Measurements from ENCODE around the gene PITPNC1. TPM values are rescaled to one million over a fixed set of nuclear protein-coding genes. Genes with fewer than 3 reads are reported as not detected.
A peak's percentile ranks its signal among the peaks of the same experiment; 100 is the strongest.

Gene PITPNC1
- total and polyA plus RNA-seq, 2 donors (not counting 1 experiment from before 2014, with no cell fraction given), result 4.7 to 26.1 TPM

DNA sequence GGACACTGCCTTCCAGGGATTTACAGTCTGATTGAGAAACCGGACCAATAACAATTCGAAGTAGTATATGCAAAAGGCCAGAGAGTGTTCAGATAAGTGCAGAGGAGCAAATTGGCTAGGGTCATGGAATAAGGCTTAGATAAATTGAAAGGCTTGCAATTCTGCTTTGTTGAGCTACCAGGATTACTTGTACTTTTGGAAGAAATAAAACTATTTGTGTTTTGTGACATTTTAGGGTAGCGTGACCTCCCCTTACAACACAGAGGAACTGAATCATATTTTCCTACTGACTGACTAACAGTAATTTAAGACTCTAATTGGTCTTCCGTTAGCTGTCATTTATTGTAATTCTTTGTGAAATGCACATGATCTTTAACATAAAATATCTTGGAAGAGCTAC is 104.7 kb downstream of the PITPNC1 start:
- DNase-seq (no peak), ATAC-seq (ENCODE audit: low read depth) (no peak)
- Mint-ChIP-seq H3K27ac (no peak overlapping the region), H3K27me3 (no peaks in the 10 kb centered on the region), H3K4me3 (peak overlapping the region; percentile 4), H3K9me3 (ENCODE audit: insufficient read depth) (no peaks in the 10 kb centered on the region), H3K4me1 (peaks cover 13% of the 10 kb centered on the region)
- 96% methylated on average over 2 of the region's 4 CpGs for WGBS (ENCODE audit: insufficient coverage)
- Histone ChIP-seq H3K4me3 (ENCODE audit: control extremely low read depth in 1 of 5, extremely low read depth in 1 of 5, insufficient read depth in 1 of 5, low read depth in 2 of 5, low read length in 4 of 5) (no peak overlapping the region), H3K27ac (ENCODE audit: low read length in 2 of 2) (no peak overlapping the region), H3K36me3 (replicated peaks in 1 of 2; ENCODE audit: control extremely low read depth in 1 of 2, control insufficient read depth in 1 of 2, extremely low read depth in 1 of 2, insufficient read depth in 2 of 2, low read length in 1 of 2) (no peaks in the 10 kb centered on the region), H3K4me2 (replicated peaks; ENCODE audit: low read depth, low read length, poor library complexity, severe bottlenecking) (no peak overlapping the region), H2AFZ (ENCODE audit: insufficient read depth, low read depth, low read length, poor library complexity, severe bottlenecking) (no peak overlapping the region), H3K9ac (ENCODE audit: low read length) (no peak overlapping the region), H3K4me1 (ENCODE audit: control insufficient read depth in 2 of 2, insufficient read depth in 2 of 2, low read length in 2 of 2) (no peaks in the 10 kb centered on the region), H3K9me3 (ENCODE audit: control extremely low read depth in 1 of 3, control insufficient read depth in 2 of 3, insufficient read depth in 1 of 3, low read length in 2 of 3) (no peaks in the 10 kb centered on the region), H3K27me3 (replicated peaks in 1 of 4; ENCODE audit: control extremely low read depth in 1 of 4, control insufficient read depth in 3 of 4, insufficient read depth in 4 of 4, low read length in 3 of 4) (no peaks in the 10 kb centered on the region), H3K79me2 (ENCODE audit: control insufficient read depth, insufficient read depth, low read length) (peaks cover 6% of the 10 kb centered on the region), H4K20me1 (ENCODE audit: control insufficient read depth, insufficient read depth, low read length, poor library complexity, severe bottlenecking) (no peaks in the 10 kb centered on the region)
- ChIA-PET CTCF (interaction anchor here (0.7 to 1.0 kb wide), 2 partner anchors 108 to 207 kb away, joined by 3 to 4 read pairs; no protein-coding TSS in a partner anchor), POLR2A (no interaction called here)
- intact Hi-C loops (cut with micrococcal nuclease), result loop anchor here (10.0 kb wide), 1 partner anchor 93 kb away; no protein-coding TSS in a partner anchor
- TF ChIP-seq CTCF (IDR thresholded peaks at IDR 0.05) (no peak), EZH2 (IDR thresholded peaks at IDR 0.05; ENCODE audit: borderline replicate concordance, insufficient read depth, low read depth, low read length, poor library complexity, severe bottlenecking) (no peak)

- Mint-ChIP-seq H3K4me3 (no peak overlapping the region), H3K4me1 (peaks cover 19% of the 10 kb centered on the region), H3K27me3 (no peaks in the 10 kb centered on the region), H3K9me3 (ENCODE audit: insufficient read depth) (no peaks in the 10 kb centered on the region), H3K27ac (no peak overlapping the region)
- Histone ChIP-seq H3K9ac (ENCODE audit: low read length) (no peak overlapping the region), H3K27ac (ENCODE audit: low read length in 2 of 2) (no peak overlapping the region), H3K27me3 (replicated peaks in 1 of 4; ENCODE audit: control extremely low read depth in 1 of 4, control insufficient read depth in 3 of 4, insufficient read depth in 4 of 4, low read length in 3 of 4) (no peaks in the 10 kb centered on the region), H2AFZ (ENCODE audit: insufficient read depth, low read depth, low read length, poor library complexity, severe bottlenecking) (no peak overlapping the region), H3K9me3 (ENCODE audit: control extremely low read depth in 1 of 3, control insufficient read depth in 2 of 3, insufficient read depth in 1 of 3, low read length in 2 of 3) (no peaks in the 10 kb centered on the region), H3K79me2 (ENCODE audit: control insufficient read depth, insufficient read depth, low read length) (peaks cover under 1% of the 10 kb centered on the region), H3K36me3 (replicated peaks in 1 of 2; ENCODE audit: control extremely low read depth in 1 of 2, control insufficient read depth in 1 of 2, extremely low read depth in 1 of 2, insufficient read depth in 2 of 2, low read length in 1 of 2) (no peaks in the 10 kb centered on the region), H3K4me3 (ENCODE audit: control extremely low read depth in 1 of 5, extremely low read depth in 1 of 5, insufficient read depth in 1 of 5, low read depth in 2 of 5, low read length in 4 of 5) (no peak overlapping the region), H3K4me1 (ENCODE audit: control insufficient read depth in 2 of 2, insufficient read depth in 2 of 2, low read length in 2 of 2) (peaks cover 0 to 6% of the 10 kb centered on the region in 2 donors), H4K20me1 (ENCODE audit: control insufficient read depth, insufficient read depth, low read length, poor library complexity, severe bottlenecking) (no peaks in the 10 kb centered on the region), H3K4me2 (replicated peaks; ENCODE audit: low read depth, low read length, poor library complexity, severe bottlenecking) (no peak overlapping the region)
- CTCF ChIA-PET, result interaction anchor here (0.6 to 1.0 kb wide), 4 partner anchors 103 to 1029 kb away, joined by 3 to 4 read pairs (median 3); no protein-coding TSS in a partner anchor
- DNase-seq (no peak), ATAC-seq (ENCODE audit: low read depth) (no peak)
- POLR2A ChIA-PET, result no interaction called here
- no peak for TF ChIP-seq CTCF (IDR thresholded peaks at IDR 0.05)
- TF ChIP-seq EZH2 (IDR thresholded peaks at IDR 0.05; ENCODE audit: borderline replicate concordance, insufficient read depth, low read depth, low read length, poor library complexity, severe bottlenecking), result no peak
- WGBS (ENCODE audit: insufficient coverage), result 100% methylated on average over 1 of the region's 3 CpGs
- intact Hi-C loops (cut with micrococcal nuclease), result loop anchor here (10.0 kb wide), 1 partner anchor 92 kb away; no protein-coding TSS in a partner anchor
Measured at GRCh38 chr17:67482764-67483163, 105.7 kb downstream of the PITPNC1 start.
